ENCODE data around the gene CDCP1.

The CDCP1 gene

GRCh38 chr3:45049807-45050206 is 96.4 kb downstream of the CDCP1 start:
- no peak for DNase-seq

- no peak for DNase-seq
Measured at GRCh38 chr3:45048244-45048643, 97.9 kb downstream of the CDCP1 start.

DNA sequence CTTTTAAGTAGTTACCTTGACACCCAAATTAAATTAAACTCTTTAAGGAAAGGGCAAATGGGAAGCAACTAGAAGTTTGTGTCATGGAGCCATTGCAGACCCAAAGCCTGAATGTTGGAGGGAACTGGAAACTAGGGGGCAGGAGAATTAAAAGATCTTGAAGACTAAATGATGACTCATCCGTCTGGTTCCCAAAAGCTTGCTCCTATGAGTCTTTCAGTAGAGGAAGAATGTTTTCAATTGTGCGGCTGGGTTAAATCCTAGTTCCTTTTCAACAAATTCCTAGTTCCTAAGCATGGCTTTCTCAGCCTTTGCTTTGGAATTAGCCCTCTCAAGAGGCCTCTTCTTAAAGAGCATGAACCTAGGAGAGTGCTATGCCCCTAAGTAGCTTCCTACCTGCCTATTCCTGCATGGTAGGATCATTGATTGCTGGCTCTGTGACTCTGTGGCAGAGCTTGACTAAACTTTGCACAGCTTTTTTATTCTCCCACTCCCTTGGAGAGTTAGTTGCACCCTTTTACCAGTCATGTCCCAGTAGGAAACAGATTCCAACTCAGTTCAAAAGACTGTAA is 102.4 kb downstream of the CDCP1 start:
- DNase-seq: no peak

DNA sequence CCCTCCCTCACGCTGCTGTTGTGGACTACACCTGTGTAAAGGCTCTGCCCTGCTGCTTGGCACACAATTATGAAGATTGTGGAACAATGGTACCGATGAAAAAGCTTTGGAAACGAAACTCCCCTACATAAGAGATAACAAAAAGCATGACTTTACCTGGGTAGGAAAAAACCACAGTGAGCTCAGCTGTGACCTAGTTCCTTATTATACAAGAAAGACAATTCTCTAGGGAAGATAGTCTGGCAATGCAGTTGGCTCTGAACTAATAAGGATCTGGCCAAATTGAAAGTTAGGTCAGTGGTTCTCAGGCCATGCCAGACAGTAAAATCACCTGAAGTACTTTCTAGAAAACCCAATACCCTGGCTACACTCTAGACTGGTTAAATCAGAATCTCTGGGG is 104.0 kb downstream of the CDCP1 start:
- DNase-seq: no peak

DNA sequence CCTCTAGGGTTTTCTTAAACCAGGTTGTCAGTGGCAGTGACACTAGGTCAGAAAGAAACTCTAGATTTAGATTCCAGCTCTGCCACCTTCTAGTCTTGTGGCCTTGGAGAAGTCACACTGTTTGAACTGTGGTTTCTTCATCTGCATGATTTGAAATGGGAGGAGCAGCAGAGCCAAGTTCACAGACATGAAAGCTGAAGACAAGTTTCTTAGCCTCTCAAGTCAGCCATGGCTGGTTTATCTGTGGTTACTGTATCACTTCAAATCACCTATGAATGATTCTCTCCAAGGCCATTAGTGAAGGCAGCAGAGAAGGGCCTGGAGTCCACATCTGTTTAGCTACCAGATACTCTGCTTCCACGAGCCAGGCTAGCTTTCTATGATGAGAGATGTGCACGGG is 104.5 kb downstream of the CDCP1 start:
- DNase-seq: no peak

- DNase-seq: peak; percentile 52 to 79
Measured at GRCh38 chr3:45037720-45038455, 108.3 kb downstream of the CDCP1 start.

DNA sequence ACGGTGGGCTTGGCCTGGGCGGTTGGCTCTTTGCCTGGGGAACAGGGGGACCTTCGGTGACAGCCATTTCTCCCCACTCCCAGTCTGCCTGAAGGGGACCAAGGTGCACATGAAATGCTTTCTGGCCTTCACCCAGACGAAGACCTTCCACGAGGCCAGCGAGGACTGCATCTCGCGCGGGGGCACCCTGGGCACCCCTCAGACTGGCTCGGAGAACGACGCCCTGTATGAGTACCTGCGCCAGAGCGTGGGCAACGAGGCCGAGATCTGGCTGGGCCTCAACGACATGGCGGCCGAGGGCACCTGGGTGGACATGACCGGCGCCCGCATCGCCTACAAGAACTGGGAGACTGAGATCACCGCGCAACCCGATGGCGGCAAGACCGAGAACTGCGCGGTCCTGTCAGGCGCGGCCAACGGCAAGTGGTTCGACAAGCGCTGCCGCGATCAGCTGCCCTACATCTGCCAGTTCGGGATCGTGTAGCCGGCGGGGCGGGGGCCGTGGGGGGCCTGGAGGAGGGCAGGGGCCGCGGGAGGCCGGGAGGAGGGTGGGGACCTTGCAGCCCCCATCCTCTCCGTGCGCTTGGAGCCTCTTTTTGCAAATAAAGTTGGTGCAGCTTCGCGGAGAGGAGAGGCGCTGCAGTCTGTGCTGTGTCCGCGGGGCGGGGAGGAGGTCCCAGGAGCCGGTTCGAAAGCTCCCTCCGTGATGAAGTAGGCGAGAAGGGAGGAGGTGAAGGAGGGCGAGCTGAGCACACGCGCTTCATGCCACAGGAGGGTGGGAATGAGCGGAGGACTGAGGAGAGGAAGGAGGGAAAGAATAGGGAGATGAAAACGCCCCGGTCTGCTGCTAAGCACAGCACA is 110.5 kb downstream of the CDCP1 start:
- DNase-seq: no peak

DNA sequence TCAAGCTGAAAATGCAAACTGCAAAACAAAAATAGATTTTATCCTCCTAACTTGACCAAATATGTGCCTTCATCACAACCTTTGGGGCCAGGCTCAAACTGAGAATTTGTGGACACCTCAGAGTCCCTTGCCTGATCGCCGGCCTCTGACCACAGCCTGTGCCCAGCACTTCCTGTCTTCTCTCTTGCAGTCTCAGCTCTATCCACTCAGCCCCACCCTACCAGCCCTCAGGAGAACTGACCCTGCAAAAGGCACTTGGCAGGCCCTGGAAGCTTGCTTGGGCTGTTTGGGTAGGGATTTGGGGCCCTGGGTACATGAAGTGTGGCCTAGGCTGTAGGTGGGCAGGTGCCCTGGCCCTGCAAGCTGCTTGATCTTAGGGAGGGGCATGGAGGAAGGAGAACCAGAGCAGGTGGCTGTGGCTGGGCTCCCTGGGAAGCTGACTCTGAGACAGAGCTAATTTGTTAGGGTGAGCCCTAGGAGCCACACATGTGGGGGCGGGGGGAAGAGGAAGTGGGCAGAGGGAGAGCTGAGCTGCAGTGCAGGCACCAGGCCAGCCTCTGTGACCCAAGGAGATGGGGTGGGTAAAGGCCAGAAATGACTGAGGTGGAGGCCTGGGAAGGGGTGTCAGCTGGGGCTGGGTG is 111.4 kb downstream of the CDCP1 start:
- no peak for DNase-seq

DNA sequence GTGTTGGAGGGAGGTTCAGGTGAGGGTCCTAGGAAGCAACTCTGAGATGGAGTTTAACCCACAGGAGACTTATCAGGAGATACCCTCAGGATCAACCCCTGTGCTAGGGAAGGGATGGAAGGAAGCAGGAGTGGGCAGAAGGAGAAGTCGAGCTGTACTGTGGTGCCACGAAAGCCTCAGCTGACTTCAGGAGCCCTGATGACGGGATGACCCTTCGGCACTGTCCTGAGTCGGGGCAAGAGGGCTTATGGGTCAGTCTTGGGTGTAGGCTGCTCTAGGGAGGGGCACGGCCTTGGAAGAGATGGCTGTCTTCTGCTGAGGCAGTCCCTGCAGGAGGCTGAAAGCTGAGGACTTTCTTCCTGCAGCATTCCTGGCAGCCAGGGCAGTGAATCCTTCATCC is 112.4 kb downstream of the CDCP1 start:
- no peak for DNase-seq
